Activated CD4-positive, alpha-beta T cell treated with anti-CD3 and anti-CD28 coated beads for 36 hours (primary cell): ENCODE measurements around the gene PKD2. TPM values are rescaled to one million over a fixed set of nuclear protein-coding genes. Genes with fewer than 3 reads are reported as not detected.
A peak's percentile ranks its signal among the peaks of the same experiment; 100 is the strongest.

Experiments used
- ATAC-seq: fragments of 200-7000 bp; cut with Tn5 transposase; one replicate; pipeline ENCODE4 v1.10.0; 2021; ENCODE audit warnings: mild to moderate bottlenecking, moderate library complexity
- CTCF ChIA-PET: fragments of 350-600 bp; sonication (Branson Sonifier 250); formaldehyde crosslinking; loops from one replicate; lab custom pipeline; 2021; ENCODE audit warnings: antibody characterized with exemption; lab: Charles Lee
- POLR2A ChIA-PET: fragments of 350-600 bp; sonication (Branson Sonifier 250); formaldehyde crosslinking; loops from one replicate; lab custom pipeline; 2021; ENCODE audit warnings: antibody characterized with exemption, inconsistent platforms; lab: Charles Lee
- DNase-seq: peaks from one replicate; pipeline ENCODE4 v3.0.0-alpha.2; 2020
- H3K27ac Mint-ChIP-seq: one replicate; pipeline ENCODE4 v1.8.0; 2021; ENCODE audit warnings: mixed read lengths
- H3K27me3 Mint-ChIP-seq: one replicate; pipeline ENCODE4 v1.8.0; 2021; ENCODE audit warnings: mixed read lengths
- H3K36me3 Mint-ChIP-seq: one replicate; pipeline ENCODE4 v1.8.0; 2021; ENCODE audit warnings: low read depth, mixed read lengths
- H3K4me1 Mint-ChIP-seq: one replicate; pipeline ENCODE4 v1.8.0; 2021; ENCODE audit warnings: mixed read lengths
- H3K4me3 Mint-ChIP-seq: one replicate; pipeline ENCODE4 v1.8.0; 2021; ENCODE audit warnings: mild to moderate bottlenecking, moderate library complexity, mixed read lengths
- H3K9me3 Mint-ChIP-seq: one replicate; pipeline ENCODE4 v1.8.0; 2021; ENCODE audit warnings: low read depth, mixed read lengths
- intact Hi-C, 2 experiments: fragments of 100-400 bp; cut with DNase I in 1 of 2; cut with micrococcal nuclease in 1 of 2; formaldehyde crosslinking; loops; one replicate each; pipeline versions ENCODE4 v1.14.2 to v1.15.1; 2022 to 2024; cut with DNase I, micrococcal nuclease
- total RNA-seq, 2 experiments: library from RNA; stranded (reverse); gene quantifications; one replicate each; pipeline ENCODE4 v1.2.3, GENCODE V29; 2021

Gene PKD2
- total RNA-seq: 1 to 10 TPM; 4.1 to 5.0 TPM

DNA sequence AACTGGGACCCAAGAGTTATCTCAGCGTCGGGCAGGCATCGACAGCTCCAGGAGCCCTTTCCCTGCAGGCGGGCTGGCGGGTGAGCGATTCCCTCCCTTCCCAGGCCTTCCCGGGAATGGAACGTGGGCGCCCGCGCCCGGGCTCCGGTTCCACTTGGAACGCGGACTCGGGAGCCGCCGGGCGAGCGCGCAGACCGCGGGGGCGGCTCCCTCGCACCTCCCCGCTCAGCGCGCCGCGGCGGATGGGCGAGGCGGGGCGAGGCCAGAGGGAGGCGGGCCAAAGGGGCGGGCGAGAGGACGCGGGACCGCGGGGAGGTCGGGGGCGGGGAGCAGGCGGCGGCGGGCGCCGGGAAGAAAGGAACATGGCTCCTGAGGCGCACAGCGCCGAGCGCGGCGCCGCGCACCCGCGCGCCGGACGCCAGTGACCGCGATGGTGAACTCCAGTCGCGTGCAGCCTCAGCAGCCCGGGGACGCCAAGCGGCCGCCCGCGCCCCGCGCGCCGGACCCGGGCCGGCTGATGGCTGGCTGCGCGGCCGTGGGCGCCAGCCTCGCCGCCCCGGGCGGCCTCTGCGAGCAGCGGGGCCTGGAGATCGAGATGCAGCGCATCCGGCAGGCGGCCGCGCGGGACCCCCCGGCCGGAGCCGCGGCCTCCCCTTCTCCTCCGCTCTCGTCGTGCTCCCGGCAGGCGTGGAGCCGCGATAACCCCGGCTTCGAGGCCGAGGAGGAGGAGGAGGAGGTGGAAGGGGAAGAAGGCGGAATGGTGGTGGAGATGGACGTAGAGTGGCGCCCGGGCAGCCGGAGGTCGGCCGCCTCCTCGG lies at the start of gene PKD2:
Gene PKD2, plus strand, starts transcription at position 332 of the 818 bp plus-strand sequence. Its CDS starts 99 bp downstream, at position 431.
- ChIA-PET POLR2A (no interaction called here), CTCF (interaction anchor here (1.5 kb wide), 1 partner anchor 25 kb away, joined by 5 read pairs; no protein-coding TSS in a partner anchor)
- Mint-ChIP-seq H3K36me3 (no peaks in the 10 kb centered on the region), H3K9me3 (no peaks in the 10 kb centered on the region), H3K4me1 (peaks cover 32% of the 10 kb centered on the region), H3K4me3 (peak within 1 kb of the TSS; percentile 84), H3K27ac (peak within 1 kb of the TSS; percentile 72), H3K27me3 (peaks cover 5% of the 10 kb centered on the region)
- ATAC-seq: peak; percentile 92
- intact Hi-C loops: loop anchor here in 1 of 2 experiments (1.0 to 5.0 kb wide), 5 partner anchors 277 to 1105 kb away; partner anchors contain the start of genes HERC3, HERC5, NUDT9 and PPM1K
- peak; percentile 89 for DNase-seq

DNA sequence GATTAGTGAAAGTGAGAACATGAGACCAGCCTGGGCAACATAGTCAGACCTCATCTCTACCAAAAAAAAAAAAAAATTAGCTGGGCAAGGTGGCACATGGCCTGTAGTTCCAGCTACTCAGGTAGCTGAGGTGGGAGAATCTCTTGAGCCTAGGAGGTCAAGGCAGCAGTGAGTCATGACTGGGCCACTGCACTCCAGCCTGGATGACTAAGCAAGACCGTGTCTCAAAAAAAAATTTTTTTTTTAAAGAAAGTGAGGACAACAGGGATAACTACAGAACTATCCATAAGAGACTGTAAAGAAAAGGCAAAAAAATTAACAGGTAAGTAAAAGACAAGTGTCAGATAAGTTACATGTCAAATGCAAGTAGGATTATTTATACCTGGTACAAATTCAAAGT lies 45.4 kb upstream of the PKD2 start:
- Mint-ChIP-seq H3K27ac (no peak overlapping the region), H3K9me3 (no peaks in the 10 kb centered on the region), H3K36me3 (no peaks in the 10 kb centered on the region), H3K27me3 (no peaks in the 10 kb centered on the region), H3K4me1 (no peaks in the 10 kb centered on the region), H3K4me3 (no peak overlapping the region)
- ChIA-PET POLR2A (no interaction called here), CTCF (interaction anchor here (1.0 to 1.9 kb wide), 4 partner anchors 9 to 113 kb away, joined by 3 to 6 read pairs (median 3); no protein-coding TSS in a partner anchor)
- DNase-seq (no peak), ATAC-seq (no peak)
- intact Hi-C loops: no loop called here

DNA sequence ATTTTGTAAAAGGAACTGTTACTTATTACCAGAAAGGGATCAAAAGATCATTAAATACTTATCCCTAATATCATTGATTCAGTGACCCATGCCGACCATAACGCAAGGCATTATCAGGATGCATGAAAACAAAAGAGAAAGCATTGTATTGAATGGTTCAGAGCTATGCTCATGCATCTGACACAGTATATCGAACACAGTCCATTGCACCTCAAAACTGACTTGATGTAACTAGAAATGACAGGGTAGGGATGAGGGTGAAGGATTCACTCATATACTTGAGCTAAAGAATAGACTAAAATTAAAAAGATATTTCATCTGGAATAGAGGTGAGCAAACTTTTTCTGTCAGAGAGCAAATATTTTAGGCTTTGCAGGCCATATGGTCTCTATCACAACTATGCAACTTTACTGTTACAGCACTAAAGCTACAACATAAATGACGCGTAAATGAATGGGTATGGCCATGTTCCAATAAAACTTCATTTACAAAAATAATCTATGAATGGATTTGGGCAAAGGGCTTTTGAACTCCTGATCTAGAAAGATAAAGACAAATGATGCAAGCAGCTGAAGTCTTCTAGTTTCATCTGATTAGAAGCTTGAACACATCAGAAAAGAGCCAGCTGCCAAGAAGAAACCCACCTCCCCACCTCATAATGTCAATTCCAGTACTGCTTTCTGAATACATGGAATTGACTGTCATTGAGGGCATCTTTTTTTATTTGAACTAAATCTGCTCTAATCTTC lies 44.9 kb upstream of the PKD2 start:
- intact Hi-C loops: no loop called here
- DNase-seq (no peak), ATAC-seq (no peak)
- Mint-ChIP-seq H3K9me3 (no peaks in the 10 kb centered on the region), H3K27me3 (no peaks in the 10 kb centered on the region), H3K36me3 (no peaks in the 10 kb centered on the region), H3K27ac (no peak overlapping the region), H3K4me1 (no peaks in the 10 kb centered on the region), H3K4me3 (no peak overlapping the region)
- POLR2A ChIA-PET: no interaction called here
- CTCF ChIA-PET: interaction anchor here (1.0 to 2.0 kb wide), 7 partner anchors 9 to 114 kb away, joined by 3 to 9 read pairs (median 3); partner anchors contain the start of gene SPP1

DNA sequence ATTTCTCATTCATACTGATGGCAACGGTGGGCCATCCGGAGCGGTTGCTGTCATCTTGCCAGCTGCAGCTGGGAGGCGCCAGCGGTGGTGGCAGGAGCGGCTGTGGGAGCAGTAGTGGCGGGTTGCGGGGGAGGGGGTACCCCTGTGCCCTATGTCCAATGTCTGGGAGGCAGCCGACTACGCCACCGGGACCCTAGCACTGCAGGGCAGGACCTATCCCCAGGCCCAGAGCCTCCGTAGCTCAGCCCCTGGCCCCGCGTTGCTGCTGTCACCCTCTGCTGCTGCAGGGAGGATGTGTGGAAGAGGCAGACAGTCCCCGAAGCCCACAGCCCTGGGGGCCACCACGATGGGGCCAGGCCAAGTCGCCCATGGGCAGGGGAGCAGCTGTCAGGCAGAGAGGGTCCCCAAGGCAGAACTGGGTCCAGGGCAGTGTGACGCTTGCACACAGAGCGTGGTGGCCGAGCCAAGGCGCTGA lies 41.9 kb upstream of the PKD2 start:
- H3K4me3 Mint-ChIP-seq: no peak overlapping the region
- H3K36me3 Mint-ChIP-seq: no peaks in the 10 kb centered on the region
- H3K9me3 Mint-ChIP-seq: no peaks in the 10 kb centered on the region
- POLR2A ChIA-PET: no interaction called here
- no peak for DNase-seq
- H3K27me3 Mint-ChIP-seq: peaks cover 4% of the 10 kb centered on the region
- intact Hi-C loops: no loop called here
- H3K27ac Mint-ChIP-seq: no peak overlapping the region
- no peaks in the 10 kb centered on the region for H3K4me1 Mint-ChIP-seq
- ATAC-seq: no peak
- CTCF ChIA-PET: interaction anchor here (0.6 to 0.9 kb wide), 2 partner anchors 8 to 116 kb away, joined by 3 to 6 read pairs; no protein-coding TSS in a partner anchor

DNA sequence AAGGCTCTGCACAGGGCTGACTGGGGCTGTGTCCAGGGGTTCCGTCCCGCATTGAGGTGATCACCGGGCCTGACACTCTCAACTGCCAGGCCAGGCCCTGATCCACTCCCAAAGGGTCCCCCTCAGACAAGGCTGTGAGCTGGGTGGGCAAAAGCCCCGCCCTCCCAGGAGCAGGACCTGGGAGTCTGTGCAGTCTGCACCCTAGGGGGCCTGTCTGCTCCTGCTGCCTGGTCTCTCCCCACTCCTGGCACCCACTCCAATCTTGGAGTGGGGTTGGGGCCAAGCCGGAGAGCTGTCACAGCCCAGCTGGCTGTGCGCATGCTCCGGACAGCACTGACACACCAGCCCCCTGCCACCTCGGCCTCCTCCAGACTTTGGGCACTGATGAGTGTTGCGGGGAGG lies 41.3 kb upstream of the PKD2 start:
- no peaks in the 10 kb centered on the region for H3K36me3 Mint-ChIP-seq
- ChIA-PET POLR2A (no interaction called here), CTCF (interaction anchor here (0.6 to 2.2 kb wide), 4 partner anchors 8 to 44 kb away, joined by 3 to 6 read pairs (median 4); partner anchors contain the start of gene SPP1)
- H3K9me3 Mint-ChIP-seq: no peaks in the 10 kb centered on the region
- intact Hi-C loops: no loop called here
- peaks cover 5% of the 10 kb centered on the region for H3K27me3 Mint-ChIP-seq
- DNase-seq (no peak), ATAC-seq (no peak)
- no peak overlapping the region for H3K4me3 Mint-ChIP-seq
- H3K4me1 Mint-ChIP-seq: no peaks in the 10 kb centered on the region
- no peak overlapping the region for H3K27ac Mint-ChIP-seq

DNA sequence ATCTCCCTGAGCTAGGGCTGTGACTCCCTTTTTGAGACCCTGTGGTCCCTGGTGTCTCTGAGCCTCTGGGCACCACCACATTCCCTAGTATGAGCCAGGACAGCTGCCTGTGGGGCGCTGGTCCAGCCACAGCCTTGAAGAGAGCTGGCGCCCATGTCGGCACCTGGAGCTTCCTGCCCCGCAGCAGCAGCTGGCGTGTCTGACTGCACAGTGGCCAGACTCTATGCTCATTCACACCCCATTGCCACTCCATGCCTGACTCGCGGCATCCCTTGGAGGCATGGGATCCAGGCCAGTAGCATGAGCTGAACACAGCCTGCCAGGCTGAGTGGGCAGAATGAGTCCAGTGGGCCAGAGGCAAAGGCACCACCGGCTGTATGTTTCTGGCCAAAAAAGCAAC lies 40.2 kb upstream of the PKD2 start:
- ATAC-seq: no peak
- CTCF ChIA-PET: interaction anchor here (1.0 to 2.2 kb wide), 3 partner anchors 9 to 43 kb away, joined by 3 to 6 read pairs (median 4); partner anchors contain the start of gene SPP1

DNA sequence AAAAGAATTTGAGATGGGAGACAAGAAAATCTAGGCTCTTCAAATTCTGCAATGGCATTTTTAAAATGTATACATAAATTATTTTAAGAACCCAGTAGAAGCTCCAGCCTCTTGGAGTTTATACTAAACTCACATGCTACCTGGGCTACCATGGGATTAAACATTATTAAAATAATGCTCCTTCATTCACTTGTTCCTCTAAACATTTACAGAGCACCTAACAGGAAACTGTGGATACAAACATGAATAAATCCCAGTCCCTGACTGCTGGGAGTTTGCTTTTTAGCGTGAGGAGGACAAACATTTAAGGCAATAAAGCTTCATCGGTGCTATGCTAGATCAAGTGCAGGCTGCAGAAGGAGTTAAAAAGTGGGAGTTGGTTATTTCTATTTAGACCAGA lies 37.3 kb upstream of the PKD2 start:
- no peak for ATAC-seq
- ChIA-PET POLR2A (no interaction called here), CTCF (no interaction called here)
- peaks cover 23% of the 10 kb centered on the region for H3K27me3 Mint-ChIP-seq
- intact Hi-C loops: loop anchor here in 1 of 2 experiments (5.0 kb wide), 1 partner anchor 242 kb away; no protein-coding TSS in a partner anchor
- no peak for DNase-seq
- peaks cover 1% of the 10 kb centered on the region for H3K4me1 Mint-ChIP-seq
- H3K27ac Mint-ChIP-seq: no peak overlapping the region
- H3K4me3 Mint-ChIP-seq: no peak overlapping the region
- H3K9me3 Mint-ChIP-seq: no peaks in the 10 kb centered on the region
- no peaks in the 10 kb centered on the region for H3K36me3 Mint-ChIP-seq

More for the DNA sequence above, 40.2 kb upstream of the PKD2 start:
- H3K9me3 Mint-ChIP-seq: no peaks in the 10 kb centered on the region
- DNase-seq: no peak
- H3K4me3 Mint-ChIP-seq: no peak overlapping the region
- peaks cover 10% of the 10 kb centered on the region for H3K27me3 Mint-ChIP-seq
- intact Hi-C loops: no loop called here
- H3K4me1 Mint-ChIP-seq: no peaks in the 10 kb centered on the region
- H3K36me3 Mint-ChIP-seq: no peaks in the 10 kb centered on the region
- POLR2A ChIA-PET: no interaction called here
- no peak overlapping the region for H3K27ac Mint-ChIP-seq

DNA sequence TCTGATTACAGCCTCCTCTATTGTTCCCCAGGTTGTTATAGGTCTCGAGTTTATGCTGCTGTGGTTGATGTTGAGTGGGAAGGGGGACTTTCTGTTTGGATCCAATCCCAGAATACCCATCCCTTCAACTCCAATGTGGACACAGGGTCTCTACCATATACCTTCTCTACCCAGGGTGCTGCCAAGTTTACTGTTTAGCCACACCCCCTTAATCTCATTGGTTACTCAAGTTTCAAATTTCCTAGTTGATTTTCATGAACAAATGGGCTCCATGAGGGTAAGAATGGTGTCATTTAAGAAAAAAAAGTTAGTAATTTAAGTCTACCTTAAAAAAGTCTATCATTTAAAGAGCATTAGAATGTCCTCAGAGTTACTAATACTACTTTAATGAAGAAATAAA lies 35.6 kb upstream of the PKD2 start:
- H3K4me1 Mint-ChIP-seq: peaks cover 6% of the 10 kb centered on the region

DNA sequence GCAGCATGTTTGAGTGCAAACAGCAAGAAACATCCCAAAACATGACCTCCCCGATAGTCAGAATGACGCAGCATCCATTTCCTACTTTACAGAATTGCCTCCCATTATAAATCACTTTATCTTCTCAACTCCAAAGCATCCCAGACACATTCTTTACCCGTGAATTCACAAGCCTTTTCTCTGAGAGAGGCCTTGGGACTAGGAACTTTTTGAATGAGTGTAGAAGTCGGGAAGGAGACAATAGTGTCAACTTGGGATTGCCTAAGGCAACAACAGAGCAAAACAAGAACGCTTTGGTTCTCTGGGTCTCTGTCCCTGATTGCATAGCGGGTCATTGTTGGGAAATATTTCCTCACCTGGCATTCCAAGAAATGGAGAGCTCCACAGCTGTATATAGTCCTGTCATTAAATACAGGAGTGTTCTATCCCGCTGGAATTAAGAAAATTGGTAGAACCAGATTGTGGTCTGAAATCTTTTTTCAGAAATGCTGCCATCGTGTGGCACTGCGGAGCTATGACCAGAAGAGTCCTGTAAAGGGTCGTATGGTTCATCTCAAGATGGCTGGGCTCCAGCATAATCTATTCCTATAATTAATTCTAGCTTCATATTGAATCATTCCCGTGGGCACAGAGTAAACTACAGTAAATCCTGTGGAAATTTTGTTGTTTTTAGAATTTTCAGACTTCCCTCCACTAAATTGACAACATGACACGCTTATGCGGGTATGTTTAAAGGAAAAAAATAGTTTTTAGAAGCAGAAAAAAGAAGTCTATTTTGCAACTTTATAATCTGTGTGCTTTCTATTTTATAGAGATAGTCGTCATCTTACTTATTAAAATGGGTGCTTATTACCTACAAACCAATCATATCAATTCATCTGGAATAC lies 33.9 kb upstream of the PKD2 start:
- Mint-ChIP-seq H3K27me3 (peaks cover 33% of the 10 kb centered on the region), H3K9me3 (no peaks in the 10 kb centered on the region), H3K27ac (no peak overlapping the region), H3K36me3 (no peaks in the 10 kb centered on the region), H3K4me1 (peaks cover 6% of the 10 kb centered on the region), H3K4me3 (no peak overlapping the region)
- DNase-seq (peak; percentile 63), ATAC-seq (peak; percentile 69)
- intact Hi-C loops: loop anchor here (1.0 to 5.0 kb wide), 3 partner anchors 120 to 295 kb away; no protein-coding TSS in a partner anchor
- ChIA-PET CTCF (interaction anchor here (0.6 to 3.0 kb wide), 30 partner anchors 8 to 701 kb away, joined by 3 to 43 read pairs (median 3); no protein-coding TSS in a partner anchor), POLR2A (interaction anchor here (0.5 to 0.6 kb wide), 2 partner anchors 32 to 47 kb away, joined by 3 to 6 read pairs; no protein-coding TSS in a partner anchor)

More for the DNA sequence above, 35.6 kb upstream of the PKD2 start:
- intact Hi-C loops: loop anchor here in 1 of 2 experiments (2.0 to 5.0 kb wide), 2 partner anchors 240 to 293 kb away; no protein-coding TSS in a partner anchor
- no peak for DNase-seq
- Mint-ChIP-seq H3K36me3 (no peaks in the 10 kb centered on the region), H3K27ac (no peak overlapping the region), H3K9me3 (no peaks in the 10 kb centered on the region), H3K27me3 (peaks cover 29% of the 10 kb centered on the region), H3K4me3 (no peak overlapping the region)
- ChIA-PET CTCF (interaction anchor here (1.1 to 3.0 kb wide), 4 partner anchors 9 to 121 kb away, joined by 3 to 43 read pairs (median 5); no protein-coding TSS in a partner anchor), POLR2A (no interaction called here)
- ATAC-seq: no peak

DNA sequence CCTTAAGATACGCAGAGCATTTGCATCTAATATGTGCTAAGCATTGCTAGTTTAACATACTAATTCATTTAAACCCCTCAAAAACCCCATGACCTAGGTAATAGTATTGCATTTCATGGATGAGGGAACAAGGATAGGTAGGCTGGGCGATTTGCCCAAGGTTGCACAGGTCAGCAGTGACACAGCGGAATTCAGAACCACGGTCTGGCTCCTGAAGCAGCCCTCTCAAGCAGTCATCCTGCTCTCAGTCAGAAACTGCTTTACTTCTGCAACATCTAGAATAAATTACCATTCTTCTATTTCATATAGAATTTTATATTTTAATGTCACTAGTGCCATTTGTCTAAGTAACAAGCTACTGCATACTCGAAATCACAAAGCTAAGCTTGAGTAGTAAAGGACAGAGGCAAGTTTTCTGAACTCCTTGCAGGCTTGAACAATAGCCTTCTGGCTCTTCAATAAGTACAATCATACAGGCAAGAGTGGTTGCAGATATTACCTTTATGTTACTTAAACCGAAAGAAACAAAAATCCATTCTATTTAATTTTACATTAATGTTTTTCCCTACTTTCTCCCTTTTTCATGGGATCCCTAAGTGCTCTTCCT lies 32.5 kb upstream of the PKD2 start:
- CTCF ChIA-PET: interaction anchor here (0.7 to 3.0 kb wide), 13 partner anchors 8 to 758 kb away, joined by 3 to 43 read pairs (median 9); no protein-coding TSS in a partner anchor
- intact Hi-C loops: loop anchor here in 1 of 2 experiments (5.0 kb wide), 1 partner anchor 237 kb away; no protein-coding TSS in a partner anchor
- H3K27me3 Mint-ChIP-seq: peaks cover 33% of the 10 kb centered on the region

More for the DNA sequence above, 32.5 kb upstream of the PKD2 start:
- Mint-ChIP-seq H3K9me3 (no peaks in the 10 kb centered on the region), H3K27ac (no peak overlapping the region), H3K4me3 (no peak overlapping the region), H3K36me3 (no peaks in the 10 kb centered on the region), H3K4me1 (peaks cover 6% of the 10 kb centered on the region)
- no peak for ATAC-seq
- DNase-seq: no peak
- POLR2A ChIA-PET: no interaction called here
